ENCODE results near the gene SLC4A2. TPM values are rescaled to one million over a fixed set of nuclear protein-coding genes. Genes with fewer than 3 reads are reported as not detected.
"Not testable (repeated sequence)": the region's sequence is repeated elsewhere in the genome, so short reads cannot be mapped to it uniquely, and the experiment has no call there.

Gene SLC4A2
- polyA plus RNA-seq, 4 donors = 68.0 to 137 (median 103) TPM

- DNase-seq (ENCODE audit: low read depth in 4 of 4, low spot score in 2 of 4) = no peak
Observed at GRCh38 chr7:151024435-151025056, 34.8 kb upstream of the SLC4A2 start, which contains the start of gene ATG9B. ATG9B (minus strand) TSS chr7:151024494; CDS start chr7:151024423, 71 bp downstream.

- DNase-seq (ENCODE audit: low read depth in 4 of 4, low spot score in 2 of 4) = no peak
Observed at GRCh38 chr7:151025924-151026671, 33.3 kb upstream of the SLC4A2 start.

DNA sequence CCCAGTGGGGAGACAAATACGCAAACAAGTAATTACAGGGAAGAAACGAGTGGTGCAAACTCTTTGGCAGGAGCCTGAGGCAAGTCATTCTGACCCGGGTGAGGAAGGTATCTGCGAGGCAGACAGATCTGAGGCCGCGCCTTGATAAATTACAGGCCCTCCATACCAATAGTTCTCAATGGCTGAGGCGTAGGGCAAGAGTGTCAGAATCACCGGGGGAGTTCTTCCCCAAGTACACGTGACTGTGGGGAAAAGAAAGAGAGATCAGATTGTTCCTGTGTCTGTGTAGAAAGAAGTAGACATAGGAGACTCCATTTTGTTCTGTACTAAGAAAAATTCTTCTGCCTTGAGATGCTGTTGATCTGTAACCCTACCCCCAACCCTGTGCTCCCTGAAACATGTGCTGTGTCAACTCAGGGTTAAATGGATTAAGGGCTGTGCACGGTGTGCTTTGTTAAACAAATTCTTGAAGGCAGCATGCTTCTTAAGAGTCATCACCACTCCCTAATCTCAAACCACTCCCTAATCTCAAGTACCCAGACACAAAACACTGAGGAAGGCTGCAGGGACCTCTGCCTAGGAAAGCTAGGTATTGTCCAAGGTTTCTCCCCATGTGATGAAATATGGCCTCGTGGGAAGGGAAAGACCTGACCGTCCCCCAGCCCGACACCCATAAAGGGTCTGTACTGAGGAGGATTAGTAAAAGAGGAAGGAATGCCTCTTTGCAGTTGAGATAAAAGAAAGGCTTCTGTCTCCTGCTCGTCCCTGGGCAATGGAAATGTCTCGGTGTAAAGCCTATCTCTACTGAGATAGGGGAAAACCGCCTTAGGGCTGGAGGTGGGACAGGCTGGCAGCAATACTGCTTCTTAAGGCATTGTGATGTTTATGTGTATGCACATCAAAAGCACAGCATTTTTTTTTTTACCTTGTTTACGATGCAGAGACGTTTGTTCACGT is 32.3 kb upstream of the SLC4A2 start:
- not testable (repeated sequence) for DNase-seq (ENCODE audit: low read depth in 4 of 4, low spot score in 2 of 4)

GRCh38 chr7:151027728-151028130 is 31.7 kb upstream of the SLC4A2 start:
- DNase-seq (ENCODE audit: low read depth in 4 of 4, low spot score in 2 of 4) = not testable (repeated sequence)

DNA sequence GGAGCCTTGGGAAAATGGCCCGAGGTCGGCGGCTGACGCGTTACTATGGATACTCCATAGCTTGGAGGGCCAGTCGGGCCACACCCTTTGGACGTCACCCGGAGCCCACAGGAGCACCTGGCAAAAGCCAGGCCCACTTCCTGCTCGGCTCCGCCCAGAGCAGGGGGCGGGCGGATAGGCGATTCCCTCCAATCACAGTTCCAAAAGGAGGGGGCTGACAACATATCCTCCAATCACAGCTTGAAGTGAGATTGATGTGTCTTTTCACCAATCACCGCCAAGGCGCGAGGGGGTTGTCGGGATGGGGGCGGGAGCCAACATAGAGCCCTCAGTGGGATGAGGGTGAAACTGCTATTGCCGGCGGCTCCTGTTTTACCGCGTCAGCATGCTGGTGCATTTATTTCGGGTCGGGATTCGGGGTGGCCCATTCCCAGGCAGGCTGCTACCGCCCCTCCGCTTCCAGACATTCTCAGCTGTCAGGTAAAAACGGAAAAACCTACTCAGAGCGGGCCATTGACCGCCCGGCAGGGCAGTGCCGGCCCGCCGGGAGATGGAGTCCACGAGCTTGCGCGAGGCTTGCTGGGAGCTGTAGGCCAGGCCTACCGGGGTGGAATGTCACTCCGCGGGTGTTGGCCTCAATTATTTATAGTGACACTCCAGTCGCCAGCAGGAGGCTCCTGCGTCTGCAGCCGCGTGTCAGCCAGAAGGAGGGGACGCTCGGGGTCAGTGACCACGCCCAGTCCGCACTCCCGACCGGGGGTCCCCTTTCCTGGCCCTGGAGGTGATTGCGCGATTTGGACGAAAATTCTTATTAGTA is 31.1 kb upstream of the SLC4A2 start, which contains the start of gene ABCB8:
Gene ABCB8, plus strand, starts transcription at position 320 of the 817 bp plus-strand sequence. Its CDS starts 66 bp downstream, at position 386.
- DNase-seq (ENCODE audit: low read depth in 4 of 4, low spot score in 2 of 4) = peak; percentile 99 to 100 (median 100)

DNA sequence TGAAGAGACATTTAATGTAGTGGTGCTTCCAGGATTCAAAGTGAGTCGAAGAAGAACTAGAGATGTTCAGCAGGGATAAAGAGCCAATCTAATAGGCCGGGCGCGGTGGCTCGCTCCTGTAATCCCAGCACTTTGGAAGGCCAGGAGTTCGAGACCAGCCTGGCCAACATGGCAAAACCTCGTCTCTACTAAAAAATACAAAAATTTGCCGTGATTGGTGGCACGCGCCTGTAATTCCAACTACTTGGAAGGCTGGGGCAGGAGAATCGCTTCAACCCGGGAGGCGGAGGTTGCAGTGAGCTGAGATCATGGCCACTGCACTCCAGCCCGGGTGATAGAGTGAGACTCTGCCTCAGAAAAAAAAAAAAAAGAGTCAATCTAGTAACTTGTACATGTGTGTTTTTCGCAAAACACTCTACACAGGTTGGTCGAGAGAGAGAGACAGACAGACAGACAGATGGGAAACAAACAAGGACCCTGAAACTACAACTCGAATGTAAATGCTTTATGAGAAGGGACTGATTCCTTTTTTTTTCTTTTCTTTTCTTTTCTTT is 30.4 kb upstream of the SLC4A2 start:
- no peak for DNase-seq (ENCODE audit: low read depth in 4 of 4, low spot score in 2 of 4)

DNA sequence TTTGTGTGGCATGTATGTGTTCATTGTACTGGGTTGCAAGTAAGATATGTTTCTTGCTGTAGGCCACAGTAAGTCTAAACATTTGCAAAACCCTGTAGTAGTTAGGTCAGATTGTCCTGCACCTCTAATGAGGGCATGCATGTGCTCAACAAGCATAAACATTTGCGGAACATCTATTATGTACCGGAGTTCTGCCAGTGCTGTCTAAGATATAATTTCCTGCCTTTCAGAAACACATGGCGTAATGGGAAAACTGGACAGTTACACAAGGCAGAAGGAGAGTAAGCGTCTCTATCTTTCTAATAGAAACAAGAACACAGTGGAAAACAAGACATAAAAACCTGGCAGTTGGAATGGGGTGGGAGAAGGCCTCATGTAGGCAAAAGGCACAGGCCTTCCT is 28.4 kb upstream of the SLC4A2 start:
- no peak for DNase-seq (ENCODE audit: low read depth in 4 of 4, low spot score in 2 of 4)

- no peak for DNase-seq (ENCODE audit: low read depth in 4 of 4, low spot score in 2 of 4)
Observed at GRCh38 chr7:151032936-151033863, 26.2 kb upstream of the SLC4A2 start.

DNA sequence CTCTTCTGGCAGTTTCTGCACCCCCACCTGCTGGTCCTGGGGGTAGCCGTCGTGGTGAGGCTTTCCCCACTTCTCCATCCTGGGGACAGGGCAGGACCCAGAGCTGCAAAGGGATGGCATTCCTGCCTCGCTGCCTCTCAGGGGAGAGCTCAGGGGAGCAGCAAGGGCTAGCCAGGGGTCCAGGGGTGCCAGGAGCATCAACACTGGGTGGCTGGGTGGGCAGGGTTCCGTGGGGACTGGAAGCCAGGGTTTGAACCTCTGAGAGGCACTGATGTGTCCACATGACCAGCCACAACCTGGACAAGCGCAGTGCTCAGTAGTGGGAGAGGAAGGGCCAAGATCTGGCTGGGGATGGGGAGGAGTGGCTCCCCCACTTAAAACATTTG is 25.5 kb upstream of the SLC4A2 start:
- no peak for DNase-seq (ENCODE audit: low read depth in 4 of 4, low spot score in 2 of 4)

DNA sequence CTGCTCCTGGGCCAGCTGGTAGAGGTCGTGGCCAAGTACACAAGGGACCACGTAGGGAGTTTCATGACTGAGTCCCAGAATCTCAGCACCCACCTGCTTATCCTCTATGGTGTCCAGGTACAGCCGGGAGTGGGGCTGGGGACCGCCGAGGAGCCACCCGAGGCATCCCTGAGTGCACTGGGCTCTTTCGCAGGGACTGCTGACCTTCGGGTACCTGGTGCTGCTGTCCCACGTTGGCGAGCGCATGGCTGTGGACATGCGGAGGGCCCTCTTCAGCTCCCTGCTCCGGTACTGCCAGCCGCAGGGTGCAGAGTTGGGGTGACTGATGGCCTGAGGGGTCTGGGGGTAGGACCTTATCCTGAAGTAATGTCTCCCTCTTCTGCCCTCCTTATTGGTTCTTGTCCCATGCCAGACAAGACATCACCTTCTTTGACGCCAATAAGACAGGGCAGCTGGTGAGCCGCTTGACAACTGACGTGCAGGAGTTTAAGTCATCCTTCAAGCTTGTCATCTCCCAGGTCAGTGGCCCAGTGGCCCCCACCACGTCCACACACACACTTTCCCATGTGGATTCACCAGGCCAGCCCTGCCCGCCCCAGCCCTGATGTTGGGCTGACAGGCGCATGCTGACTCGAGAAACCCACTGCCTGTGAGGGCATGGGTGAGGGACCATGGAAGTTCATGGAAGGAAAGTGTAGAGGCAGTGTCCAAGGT is 24.9 kb upstream of the SLC4A2 start:
- DNase-seq (ENCODE audit: low read depth in 4 of 4, low spot score in 2 of 4) = no peak

GRCh38 chr7:151035026-151035717 is 24.2 kb upstream of the SLC4A2 start:
- DNase-seq (ENCODE audit: low read depth in 4 of 4, low spot score in 2 of 4) = no peak

- no peak for DNase-seq (ENCODE audit: low read depth in 4 of 4, low spot score in 2 of 4)
Observed at GRCh38 chr7:151035902-151036301, 23.5 kb upstream of the SLC4A2 start.

GRCh38 chr7:151038951-151039849 is 20.2 kb upstream of the SLC4A2 start:
- no peak for DNase-seq (ENCODE audit: low read depth in 4 of 4, low spot score in 2 of 4)

- DNase-seq (ENCODE audit: low read depth in 4 of 4, low spot score in 2 of 4) = no peak
Observed at GRCh38 chr7:151039850-151040548, 19.4 kb upstream of the SLC4A2 start.

DNA sequence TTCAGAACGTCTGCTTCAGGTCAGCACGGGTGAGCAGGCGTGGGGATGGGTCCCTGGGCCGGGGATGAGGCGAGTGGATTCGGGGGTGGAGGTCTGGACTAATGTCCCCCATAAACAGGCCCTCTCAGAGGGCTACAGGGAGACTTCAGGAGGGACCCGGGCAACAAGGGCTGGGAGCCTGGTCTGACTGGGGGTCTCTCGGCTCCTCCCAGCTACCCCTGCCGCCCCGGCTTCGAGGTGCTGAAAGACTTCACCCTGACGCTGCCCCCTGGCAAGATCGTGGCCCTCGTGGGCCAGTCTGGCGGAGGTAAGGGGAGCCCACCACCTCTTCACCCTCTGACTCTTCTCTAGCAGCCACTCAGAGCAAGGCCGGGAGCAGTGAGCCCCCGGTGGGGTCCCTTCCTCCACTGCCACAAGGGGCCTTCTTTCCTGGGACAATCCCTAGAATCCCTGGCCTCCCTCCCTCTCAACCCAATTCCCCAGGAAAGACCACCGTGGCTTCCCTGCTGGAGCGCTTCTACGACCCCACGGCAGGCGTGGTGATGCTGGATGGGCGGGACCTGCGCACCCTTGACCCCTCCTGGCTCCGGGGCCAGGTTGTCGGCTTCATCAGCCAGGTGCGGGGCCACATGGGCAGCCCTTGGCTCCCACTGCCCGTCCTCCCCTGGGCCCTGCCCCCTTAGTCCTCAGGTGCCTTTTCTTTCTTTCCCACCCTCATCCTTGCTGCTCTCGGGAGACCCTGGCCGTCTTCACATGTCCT is 18.6 kb upstream of the SLC4A2 start:
- no peak for DNase-seq (ENCODE audit: low read depth in 4 of 4, low spot score in 2 of 4)
